IMR-90 (cell line): Measurements from ENCODE around the gene PRR23C. TPM values are rescaled to one million over a fixed set of nuclear protein-coding genes. Genes with fewer than 3 reads are reported as not detected.

Experiments used
- ATAC-seq: fragments of 200-7000 bp; cut with Tn5 transposase; 2 replicates; pipeline ENCODE4 v1.9.1; 2020; ENCODE audit warnings: low read depth, mild to moderate bottlenecking, moderate library complexity
- BruUV-seq: library from RNA; stranded (reverse); fragments of 400-500 nt; replicated peaks from 2 replicates; lab custom pipeline; 2021; lab: Mats Ljungman, UMichigan
- CTCF ChIA-PET: fragments of 300-600 bp; formaldehyde crosslinking; extraction: SDS; loops from one replicate; lab custom pipeline; 2021; ENCODE audit warnings: antibody characterized with exemption; lab: Yijun Ruan, JAX
- POLR2A ChIA-PET: fragments of 300-600 bp; sonication (Branson Sonifier 250); formaldehyde crosslinking; loops from one replicate; lab custom pipeline; 2022; ENCODE audit warnings: antibody characterized with exemption; ENCODE audit not compliant: unreplicated experiment; lab: Charles Lee
- DNase-seq: peaks from one replicate; pipeline ENCODE4 v3.0.0; 2013
- H2AFZ ChIP-seq: replicated peaks from 2 replicates; pipeline ENCODE3; 2013; ENCODE audit warnings: low read length, mild to moderate bottlenecking; ENCODE audit not compliant: poor library complexity
- H2AK5ac ChIP-seq: 2 replicates; pipeline ENCODE4 v1.6.1; 2013; ENCODE audit warnings: low read depth, low read length, inconsistent platforms
- H2AK9ac ChIP-seq: replicated peaks from 2 replicates; pipeline ENCODE3; 2013; ENCODE audit warnings: mild to moderate bottlenecking, low read depth, low read length, moderate library complexity; ENCODE audit not compliant: poor library complexity
- H2BK120ac ChIP-seq: 2 replicates; pipeline ENCODE4 v1.6.1; 2013; ENCODE audit warnings: low read depth, low read length, inconsistent platforms
- H2BK15ac ChIP-seq: 3 replicates; pipeline ENCODE4 v1.6.1; 2013; ENCODE audit warnings: low read depth, low read length, inconsistent platforms
- H2BK20ac ChIP-seq: 2 replicates; pipeline ENCODE4 v1.6.1; 2013; ENCODE audit warnings: low read depth, mild to moderate bottlenecking, inconsistent platforms, low read length, moderate library complexity
- H2BK5ac ChIP-seq: 2 replicates; pipeline ENCODE4 v1.6.1; 2013; ENCODE audit warnings: mild to moderate bottlenecking, low read depth, low read length, inconsistent platforms; ENCODE audit not compliant: poor library complexity, severe bottlenecking
- H3K14ac ChIP-seq: replicated peaks from 2 replicates; pipeline ENCODE4 v1.6.1; 2013; ENCODE audit warnings: low read depth, low read length, inconsistent platforms
- H3K18ac ChIP-seq: 2 replicates; pipeline ENCODE4 v1.6.1; 2013; ENCODE audit warnings: low read depth, low read length, control low read depth
- H3K23ac ChIP-seq: 2 replicates; pipeline ENCODE4 v1.6.1; 2013; ENCODE audit warnings: low read depth, low read length, inconsistent platforms
- H3K27ac ChIP-seq: 2 replicates; pipeline ENCODE4 v1.5.1; 2013; ENCODE audit warnings: mild to moderate bottlenecking, control low read depth, low read length; ENCODE audit not compliant: insufficient read depth
- H3K27me3 ChIP-seq: 2 replicates; pipeline ENCODE4 v1.6.1; 2013; ENCODE audit warnings: low read length; ENCODE audit not compliant: control insufficient read depth, insufficient read depth
- H3K36me3 ChIP-seq: 2 replicates; pipeline ENCODE4 v1.6.1; 2013; ENCODE audit warnings: low read length, mixed read lengths; ENCODE audit not compliant: control insufficient read depth, insufficient read depth
- H3K4ac ChIP-seq: 2 replicates; pipeline ENCODE4 v1.6.1; 2013; ENCODE audit warnings: low read depth, low read length, inconsistent platforms
- H3K4me1 ChIP-seq: 2 replicates; pipeline ENCODE4 v1.6.1; 2013; ENCODE audit warnings: low read length, mixed read lengths; ENCODE audit not compliant: control insufficient read depth, insufficient read depth
- H3K4me2 ChIP-seq: 2 replicates; pipeline ENCODE4 v1.6.1; 2013; ENCODE audit warnings: low read depth, mild to moderate bottlenecking, control low read depth, low read length, moderate library complexity
- H3K4me3 ChIP-seq: 2 replicates; pipeline ENCODE4 v1.5.1; 2013; ENCODE audit warnings: low read depth, mild to moderate bottlenecking, control low read depth, low read length, moderate library complexity; ENCODE audit not compliant: insufficient read depth
- H3K56ac ChIP-seq: 2 replicates; pipeline ENCODE4 v1.6.1; 2013; ENCODE audit warnings: low read length, inconsistent platforms; ENCODE audit not compliant: insufficient read depth; ENCODE audit errors: extremely low read depth
- H3K79me1 ChIP-seq, 2 experiments: 2 replicates each; pipeline ENCODE4 v1.6.1; 2013; ENCODE audit warnings: low read length in 2 of 2, inconsistent platforms in 1 of 2, low read depth in 1 of 2
- H3K9ac ChIP-seq: 2 replicates; pipeline ENCODE4 v1.6.1; 2013; ENCODE audit warnings: low read depth, low read length, control low read depth
- H3K9me1 ChIP-seq: 2 replicates; pipeline ENCODE4 v1.6.1; 2013; ENCODE audit warnings: low read length, inconsistent platforms; ENCODE audit not compliant: insufficient read depth
- H3K9me3 ChIP-seq: 2 replicates; pipeline ENCODE4 v1.6.1; 2013; ENCODE audit warnings: low read length; ENCODE audit not compliant: control insufficient read depth, insufficient read depth
- H4K20me1 ChIP-seq: 2 replicates; pipeline ENCODE4 v1.6.1; 2013; ENCODE audit warnings: low read length, inconsistent platforms; ENCODE audit not compliant: insufficient read depth
- H4K5ac ChIP-seq: 2 replicates; pipeline ENCODE4 v1.6.1; 2013; ENCODE audit warnings: mild to moderate bottlenecking, low read depth, low read length, control low read depth
- H4K8ac ChIP-seq, 2 experiments: 2 replicates each; pipeline ENCODE4 v1.6.1; 2013; ENCODE audit warnings: low read depth in 2 of 2, low read length in 2 of 2, control low read depth in 1 of 2, inconsistent platforms in 1 of 2
- H4K91ac ChIP-seq: 2 replicates; pipeline ENCODE4 v1.6.1; 2013; ENCODE audit warnings: low read depth, low read length, inconsistent platforms; ENCODE audit not compliant: insufficient read depth
- BHLHE40 ChIP-seq: fragments of 150-350 bp; IDR thresholded peaks from 2 replicates; pipeline ENCODE4 v1.6.1; 2016; ENCODE audit warnings: mild to moderate bottlenecking, low read depth, low read length
- CEBPB ChIP-seq: IDR thresholded peaks from 2 replicates; pipeline ENCODE4 v1.6.1; 2012; ENCODE audit warnings: low read depth, low read length, improper control_type of control experiment
- CHD1 ChIP-seq: IDR thresholded peaks from 2 replicates; pipeline ENCODE4 v1.6.1; 2012; ENCODE audit warnings: low read depth, low read length, improper control_type of control experiment
- FOS ChIP-seq: fragments of 150-350 bp; IDR thresholded peaks from 2 replicates; pipeline ENCODE4 v1.6.1; 2016; ENCODE audit warnings: low read depth, low read length
- MAFK ChIP-seq: IDR thresholded peaks from 2 replicates; pipeline ENCODE4 v1.6.1; 2012; ENCODE audit warnings: low read depth, low read length, improper control_type of control experiment
- MAZ ChIP-seq: IDR thresholded peaks from 2 replicates; pipeline ENCODE4 v1.6.1; 2012; ENCODE audit warnings: low read depth, mild to moderate bottlenecking, low read length, improper control_type of control experiment, moderate library complexity, borderline replicate concordance
- MXI1 ChIP-seq: IDR thresholded peaks from 2 replicates; pipeline ENCODE4 v1.6.1; 2012; ENCODE audit warnings: low read depth, mild to moderate bottlenecking, low read length, moderate library complexity, borderline replicate concordance
- NFE2L2 ChIP-seq: fragments of 150-350 bp; IDR thresholded peaks from 2 replicates; pipeline ENCODE4 v1.6.1; 2016; ENCODE audit warnings: low read depth, mild to moderate bottlenecking, low read length
- POLR2A ChIP-seq: IDR thresholded peaks from 2 replicates; pipeline ENCODE4 v1.6.1; 2012; ENCODE audit warnings: mild to moderate bottlenecking, low read depth, low read length
- RAD21 ChIP-seq: IDR thresholded peaks from 2 replicates; pipeline ENCODE4 v1.6.1; 2012; ENCODE audit warnings: low read length, improper control_type of control experiment
- RCOR1 ChIP-seq: IDR thresholded peaks from 2 replicates; pipeline ENCODE4 v1.6.1; 2012; ENCODE audit warnings: mild to moderate bottlenecking, low read length, improper control_type of control experiment; ENCODE audit not compliant: insufficient replicate concordance
- RFX5 ChIP-seq: IDR thresholded peaks from 2 replicates; pipeline ENCODE4 v1.8.0; 2012; ENCODE audit warnings: low read depth, mild to moderate bottlenecking, low read length, moderate library complexity
- SMC3 ChIP-seq: fragments of 150-350 bp; IDR thresholded peaks from 2 replicates; pipeline ENCODE4 v1.6.1; 2016; ENCODE audit warnings: low read depth, mild to moderate bottlenecking, antibody characterized with exemption, low read length, moderate library complexity
- USF2 ChIP-seq: fragments of 150-350 bp; IDR thresholded peaks from 2 replicates; pipeline ENCODE4 v1.6.1; 2017; ENCODE audit warnings: mild to moderate bottlenecking, antibody characterized with exemption, low read length, low read depth
- WGBS, 2 experiments: methylation state at CpG; one replicate each; pipeline versions ENCODE4 v1.1.5 to v1.1.7; 2013; ENCODE audit warnings: missing lambda C conversion rate in 2 of 2; ENCODE audit not compliant: insufficient read length in 1 of 2; ENCODE audit errors: extremely low coverage in 2 of 2; 5-methylcytosine and 5-hydroxymethylcytosine counted together
- dilution Hi-C: fragments of 300-500 bp; cut with HindIII; formaldehyde crosslinking; loops from one replicate; pipeline ENCODE4 v1.14.3; 2018; ENCODE audit warnings: low sequenced_read_pairs; ENCODE audit not compliant: unreplicated experiment
- in situ Hi-C: fragments of 300-500 bp; cut with MboI; formaldehyde crosslinking; loops from 3 replicates; pipeline ENCODE4 v1.14.3; 2019; ENCODE audit warnings: low sequenced_read_pairs, inconsistent platforms, mixed read lengths
- intact Hi-C: fragments of 100-400 bp; cut with micrococcal nuclease; formaldehyde crosslinking; loops from 2 replicates; pipeline ENCODE4 v1.10.0; 2022
- polyA plus RNA-seq, 3 experiments: library from polyadenylated mRNA; depleted of rRNA; stranded (reverse); fragments of >200 nt; gene quantifications; 2 replicates each; pipeline ENCODE4 v1.2.3, GENCODE V29; 2012; ENCODE audit warnings: low replicate concordance in 1 of 3
- total RNA-seq: library from RNA; depleted of rRNA; stranded (reverse); fragments of >200 nt; gene quantifications from 2 replicates; pipeline ENCODE4 v1.2.3, GENCODE V29; 2012
- TF ChIP-seq, protein P1 (sequence below): conservative IDR thresholded peaks from 2 replicates; pipeline ENCODE4 v1.5.1; 2012; ENCODE audit warnings: mild to moderate bottlenecking, low read depth, low read length, improper control_type of control experiment
- TF ChIP-seq, protein P2 (sequence below): fragments of 150-350 bp; IDR thresholded peaks from 2 replicates; pipeline ENCODE4 v1.6.1; 2016; ENCODE audit warnings: low read depth, mild to moderate bottlenecking, low read length, moderate library complexity, borderline replicate concordance

PRR23C gene
- total and polyA plus RNA-seq, 2 of the 4 experiments (the other 2 are of a cell fraction): not detected

DNA sequence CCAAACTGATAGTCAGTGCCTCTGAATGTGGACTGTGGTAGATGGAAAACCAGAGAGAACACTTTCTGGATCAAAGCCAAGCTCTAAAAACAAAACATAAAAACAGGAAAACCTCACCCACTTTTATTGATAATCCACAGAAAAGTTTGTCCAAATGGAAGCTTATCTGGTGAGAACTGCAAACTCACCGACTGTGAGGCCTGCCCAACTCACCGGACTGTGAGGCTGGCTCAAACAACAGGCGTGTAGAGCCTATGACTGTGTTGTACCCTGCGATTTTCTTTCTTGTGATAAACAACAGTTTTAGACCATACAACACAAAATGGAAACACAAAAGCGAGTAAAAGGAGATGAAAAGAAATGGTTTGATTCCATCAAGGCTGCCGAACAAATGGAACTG lies 7.2 kb downstream of the PRR23C start:
- Histone ChIP-seq H3K14ac (no peak overlapping the region), H3K9me1 (no peaks in the 10 kb centered on the region), H2AK9ac (no peak overlapping the region), H3K79me1 (no peaks in the 10 kb centered on the region), H2BK5ac (no peak overlapping the region), H3K27me3 (no peaks in the 10 kb centered on the region), H2AK5ac (no peak overlapping the region), H2AFZ (no peak overlapping the region), H3K4ac (no peak overlapping the region), H4K8ac (no peak overlapping the region), H4K20me1 (no peaks in the 10 kb centered on the region), H3K4me2 (no peak overlapping the region), H2BK20ac (no peak overlapping the region), H4K5ac (no peak overlapping the region), H3K4me3 (no peak overlapping the region), H3K36me3 (no peaks in the 10 kb centered on the region), H3K56ac (no peak overlapping the region), H2BK15ac (no peak overlapping the region), H3K4me1 (no peaks in the 10 kb centered on the region), H3K9ac (no peak overlapping the region), H2BK120ac (no peak overlapping the region), H3K23ac (no peak overlapping the region), H3K18ac (no peak overlapping the region), H4K91ac (no peak overlapping the region), H3K27ac (no peak overlapping the region), H3K9me3 (no peaks in the 10 kb centered on the region; the same call in 1 of the 2 replicates)
- intact Hi-C loops (no loop called here), dilution Hi-C loops (no loop called here), in situ Hi-C loops (no loop called here)
- no peak for DNase-seq
- no peak for TF ChIP-seq FOS
- no peak for TF ChIP-seq MAZ
- TF ChIP-seq MAFK: no peak
- no peak for TF ChIP-seq BHLHE40
- TF ChIP-seq, protein P1, sequence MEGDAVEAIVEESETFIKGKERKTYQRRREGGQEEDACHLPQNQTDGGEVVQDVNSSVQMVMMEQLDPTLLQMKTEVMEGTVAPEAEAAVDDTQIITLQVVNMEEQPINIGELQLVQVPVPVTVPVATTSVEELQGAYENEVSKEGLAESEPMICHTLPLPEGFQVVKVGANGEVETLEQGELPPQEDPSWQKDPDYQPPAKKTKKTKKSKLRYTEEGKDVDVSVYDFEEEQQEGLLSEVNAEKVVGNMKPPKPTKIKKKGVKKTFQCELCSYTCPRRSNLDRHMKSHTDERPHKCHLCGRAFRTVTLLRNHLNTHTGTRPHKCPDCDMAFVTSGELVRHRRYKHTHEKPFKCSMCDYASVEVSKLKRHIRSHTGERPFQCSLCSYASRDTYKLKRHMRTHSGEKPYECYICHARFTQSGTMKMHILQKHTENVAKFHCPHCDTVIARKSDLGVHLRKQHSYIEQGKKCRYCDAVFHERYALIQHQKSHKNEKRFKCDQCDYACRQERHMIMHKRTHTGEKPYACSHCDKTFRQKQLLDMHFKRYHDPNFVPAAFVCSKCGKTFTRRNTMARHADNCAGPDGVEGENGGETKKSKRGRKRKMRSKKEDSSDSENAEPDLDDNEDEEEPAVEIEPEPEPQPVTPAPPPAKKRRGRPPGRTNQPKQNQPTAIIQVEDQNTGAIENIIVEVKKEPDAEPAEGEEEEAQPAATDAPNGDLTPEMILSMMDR: no peak
- TF ChIP-seq RCOR1: no peak
- no peak for TF ChIP-seq MXI1
- TF ChIP-seq NFE2L2: no peak
- TF ChIP-seq RFX5: no peak
- TF ChIP-seq SMC3: no peak
- TF ChIP-seq USF2: no peak
- TF ChIP-seq, protein P2, sequence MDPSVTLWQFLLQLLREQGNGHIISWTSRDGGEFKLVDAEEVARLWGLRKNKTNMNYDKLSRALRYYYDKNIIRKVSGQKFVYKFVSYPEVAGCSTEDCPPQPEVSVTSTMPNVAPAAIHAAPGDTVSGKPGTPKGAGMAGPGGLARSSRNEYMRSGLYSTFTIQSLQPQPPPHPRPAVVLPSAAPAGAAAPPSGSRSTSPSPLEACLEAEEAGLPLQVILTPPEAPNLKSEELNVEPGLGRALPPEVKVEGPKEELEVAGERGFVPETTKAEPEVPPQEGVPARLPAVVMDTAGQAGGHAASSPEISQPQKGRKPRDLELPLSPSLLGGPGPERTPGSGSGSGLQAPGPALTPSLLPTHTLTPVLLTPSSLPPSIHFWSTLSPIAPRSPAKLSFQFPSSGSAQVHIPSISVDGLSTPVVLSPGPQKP: no peak
- TF ChIP-seq RAD21: no peak
- TF ChIP-seq POLR2A: no peak
- TF ChIP-seq CHD1: no peak
- no peak for TF ChIP-seq CEBPB
- BruUV-seq: no TSS peak
- no peak for ATAC-seq
- WGBS, 2 experiments: 60% methylated on average over 2 of the region's 6 CpGs; no CpG with 5 or more reads in 1 of the 2 experiments
- POLR2A ChIA-PET: no interaction called here
- CTCF ChIA-PET: no interaction called here
